H1 (cell line): ENCODE results near the gene IL1RAP. TPM values are rescaled to one million over a fixed set of nuclear protein-coding genes. Genes with fewer than 3 reads are reported as not detected.

Source experiments
- CTCF ChIA-PET: fragments of 300-600 bp; sonication (Branson Sonifier 250); formaldehyde crosslinking; loops from one replicate; lab custom pipeline; 2021; ENCODE audit not compliant: partially characterized antibody; lab: Charles Lee
- POLR2A ChIA-PET: fragments of 300-600 bp; sonication (Branson Sonifier 250); formaldehyde crosslinking; loops from one replicate; lab custom pipeline; 2021; ENCODE audit warnings: inconsistent platforms; ENCODE audit not compliant: partially characterized antibody; lab: Charles Lee
- DNase-seq, 2 experiments: peaks; one replicate each; pipeline versions ENCODE4 v3.0.0 to v3.0.0-alpha.2; 2010 to 2022; ENCODE audit warnings: low spot score in 2 of 2, low read depth in 1 of 2, mixed read lengths in 1 of 2
- FAIRE-seq: peaks from 2 replicates; lab custom pipeline; 2011; peaks lifted over from hg19 to GRCh38; lab: Jason Lieb, UNC
- H2AFZ ChIP-seq: 2 replicates; pipeline ENCODE4 v1.8.1; 2012; ENCODE audit warnings: low read length, inconsistent platforms
- H2AK5ac ChIP-seq: 2 replicates; pipeline ENCODE4 v1.6.1; 2013; ENCODE audit warnings: low read depth, low read length
- H2BK120ac ChIP-seq: replicated peaks from 2 replicates; pipeline ENCODE3; 2013; ENCODE audit warnings: low read depth, low read length, inconsistent platforms
- H2BK12ac ChIP-seq: 2 replicates; pipeline ENCODE4 v1.6.1; 2013; ENCODE audit warnings: low read depth, low read length
- H2BK15ac ChIP-seq: 2 replicates; pipeline ENCODE4 v1.6.1; 2013; ENCODE audit warnings: low read length
- H2BK20ac ChIP-seq: 2 replicates; pipeline ENCODE4 v1.6.1; 2013; ENCODE audit warnings: low read length
- H2BK5ac ChIP-seq: 2 replicates; pipeline ENCODE4 v1.6.1; 2013; ENCODE audit warnings: low read depth, low read length
- H3K14ac ChIP-seq: 2 replicates; pipeline ENCODE4 v1.6.1; 2013; ENCODE audit warnings: inconsistent platforms; ENCODE audit not compliant: insufficient read length
- H3K18ac ChIP-seq: 2 replicates; pipeline ENCODE4 v1.6.1; 2013; ENCODE audit warnings: low read length; ENCODE audit errors: extremely low read depth
- H3K23ac ChIP-seq: 2 replicates; pipeline ENCODE4 v1.6.1; 2013; ENCODE audit warnings: inconsistent platforms; ENCODE audit not compliant: insufficient read length
- H3K23me2 ChIP-seq: 2 replicates; pipeline ENCODE4 v1.6.1; 2013; ENCODE audit warnings: low read depth, low read length
- H3K27ac ChIP-seq: 2 replicates; pipeline ENCODE4 v1.6.1; 2011; ENCODE audit warnings: low read depth, low read length, inconsistent platforms
- H3K27me3 ChIP-seq, 4 experiments: replicated peaks in 1 of 4; 1 replicate in 1 of 4; 2 replicates in 3 of 4; pipeline versions ENCODE4 v1.6.1 to v1.8.1; 2011 to 2013; ENCODE audit warnings: low read length in 3 of 4, mild to moderate bottlenecking in 3 of 4, inconsistent platforms in 2 of 4, mixed read lengths in 2 of 4, moderate library complexity in 1 of 4; ENCODE audit not compliant: control insufficient read depth in 3 of 4, insufficient read depth in 3 of 4; ENCODE audit errors: extremely low read depth in 1 of 4
- H3K36me3 ChIP-seq, 4 experiments: 2 replicates each; pipeline versions ENCODE4 v1.6.1 to v1.8.1; 2011 to 2013; ENCODE audit warnings: mild to moderate bottlenecking in 4 of 4, low read length in 3 of 4, moderate library complexity in 2 of 4, control low read depth in 1 of 4, inconsistent platforms in 1 of 4; ENCODE audit not compliant: insufficient read depth in 4 of 4, control insufficient read depth in 2 of 4
- H3K4ac ChIP-seq: replicated peaks from 2 replicates; pipeline ENCODE3; 2013; ENCODE audit warnings: low read length, low read depth, mixed read lengths, inconsistent platforms; ENCODE audit not compliant: insufficient read length
- H3K4me1 ChIP-seq, 4 experiments: replicated peaks in 1 of 4; 1 replicate in 1 of 4; 2 replicates in 3 of 4; pipeline versions ENCODE4 v1.6.1 to v1.8.1; 2011 to 2013; ENCODE audit warnings: low read length in 3 of 4, inconsistent platforms in 2 of 4, mixed read lengths in 1 of 4; ENCODE audit not compliant: insufficient read depth in 4 of 4, control insufficient read depth in 3 of 4
- H3K4me2 ChIP-seq, 2 experiments: 2 replicates each; pipeline versions ENCODE4 v1.6.1 to v1.8.1; 2011 to 2013; ENCODE audit warnings: low read depth in 2 of 2, low read length in 2 of 2, control low read depth in 1 of 2, inconsistent platforms in 1 of 2, mild to moderate bottlenecking in 1 of 2; ENCODE audit not compliant: insufficient read depth in 1 of 2
- H3K4me3 ChIP-seq, 4 experiments: fragments of 200-600, 300-600 bp in 1 of 4; sonication (generic), shearing (Covaris generic), sonication (Bioruptor Twin) in 1 of 4; 2 replicates each; pipeline versions ENCODE4 v1.5.1 to v1.8.1; 2011 to 2016; ENCODE audit warnings: low read length in 4 of 4, low read depth in 3 of 4, control low read depth in 2 of 4, inconsistent platforms in 2 of 4, mild to moderate bottlenecking in 2 of 4, mixed read lengths in 1 of 4, moderate library complexity in 1 of 4; ENCODE audit not compliant: insufficient read depth in 2 of 4; ENCODE audit errors: extremely low read depth in 1 of 4
- H3K56ac ChIP-seq: replicated peaks from 2 replicates; pipeline ENCODE3; 2013; ENCODE audit warnings: low read depth, mild to moderate bottlenecking, mixed read lengths, low read length, inconsistent platforms; ENCODE audit not compliant: insufficient read length
- H3K79me1 ChIP-seq: 2 replicates; pipeline ENCODE4 v1.6.1; 2013; ENCODE audit warnings: low read depth, low read length, control low read depth
- H3K79me2 ChIP-seq, 2 experiments: 2 replicates each; pipeline versions ENCODE4 v1.6.1 to v1.8.1; 2012 to 2013; ENCODE audit warnings: low read length in 2 of 2, mild to moderate bottlenecking in 2 of 2, inconsistent platforms in 1 of 2; ENCODE audit not compliant: insufficient read depth in 2 of 2, control insufficient read depth in 1 of 2
- H3K9ac ChIP-seq, 4 experiments: replicated peaks in 1 of 4; 1 replicate in 1 of 4; 2 replicates in 3 of 4; pipeline versions ENCODE4 v1.6.1 to v1.8.1; 2011 to 2013; ENCODE audit warnings: low read depth in 3 of 4, low read length in 3 of 4, control low read depth in 2 of 4, mild to moderate bottlenecking in 2 of 4, moderate library complexity in 2 of 4, inconsistent platforms in 1 of 4; ENCODE audit errors: extremely low read depth in 1 of 4
- H3K9me3 ChIP-seq, 2 experiments: 2 replicates each; pipeline versions ENCODE4 v1.6.1 to v1.8.1; 2012 to 2013; ENCODE audit warnings: mild to moderate bottlenecking in 2 of 2, moderate library complexity in 2 of 2, control low read depth in 1 of 2, inconsistent platforms in 1 of 2, low read depth in 1 of 2, low read length in 1 of 2, mixed read lengths in 1 of 2; ENCODE audit not compliant: insufficient read depth in 2 of 2
- H4K20me1 ChIP-seq, 2 experiments: replicated peaks in 1 of 2; 2 replicates each; pipeline versions ENCODE3 to v1.8.1; 2011 to 2013; ENCODE audit warnings: inconsistent platforms in 2 of 2, low read length in 2 of 2, mild to moderate bottlenecking in 1 of 2; ENCODE audit not compliant: insufficient read depth in 2 of 2, control insufficient read depth in 1 of 2
- H4K5ac ChIP-seq: 2 replicates; pipeline ENCODE4 v1.6.1; 2013; ENCODE audit warnings: low read length, low read depth, mixed read lengths, inconsistent platforms; ENCODE audit not compliant: insufficient read length
- H4K8ac ChIP-seq: 2 replicates; pipeline ENCODE4 v1.8.0; 2013; ENCODE audit warnings: mild to moderate bottlenecking, moderate library complexity, low read length, inconsistent platforms; ENCODE audit not compliant: insufficient read depth; ENCODE audit errors: extremely low read depth
- H4K91ac ChIP-seq: replicated peaks from 2 replicates; pipeline ENCODE3; 2013; ENCODE audit warnings: low read length, mixed read lengths, inconsistent platforms; ENCODE audit not compliant: insufficient read length
- ASH2L ChIP-seq: fragments of 200-600, 300-600 bp; sonication (generic); IDR thresholded peaks from one replicate; pipeline ENCODE4 v1.7.1; 2017; ENCODE audit warnings: low read length
- BCL11A ChIP-seq, 2 experiments: IDR thresholded peaks; one replicate each; pipeline ENCODE4 v1.6.1; 2011; ENCODE audit warnings: low read depth in 2 of 2, low read length in 2 of 2, mild to moderate bottlenecking in 2 of 2
- CBX5 ChIP-seq: fragments of 300-800, 300-1000 bp; sonication (generic); IDR thresholded peaks from 2 replicates; pipeline ENCODE4 v1.7.1; 2016; ENCODE audit warnings: antibody characterized with exemption, low read length, low read depth
- CHD1 ChIP-seq: IDR thresholded peaks from 2 replicates; pipeline ENCODE4 v1.6.1; 2012; ENCODE audit warnings: low read depth, low read length, improper control_type of control experiment
- CHD2 ChIP-seq: IDR thresholded peaks from 2 replicates; pipeline ENCODE4 v1.6.1; 2012; ENCODE audit warnings: low read length, improper control_type of control experiment
- EZH2 ChIP-seq: fragments of 200-600 bp; sonication (generic); IDR thresholded peaks from 2 replicates; pipeline ENCODE4 v1.7.1; 2012; ENCODE audit warnings: low read depth, mild to moderate bottlenecking, moderate library complexity, low read length, inconsistent platforms; ENCODE audit not compliant: severe bottlenecking
- KDM4A ChIP-seq: IDR thresholded peaks from one replicate; pipeline ENCODE4 v1.7.1; 2012; ENCODE audit warnings: low read depth, mild to moderate bottlenecking, moderate library complexity, low read length, inconsistent platforms; ENCODE audit not compliant: severe bottlenecking
- POU5F1 ChIP-seq: IDR thresholded peaks from 2 replicates; pipeline ENCODE4 v1.6.1; 2011; ENCODE audit warnings: low read depth, mild to moderate bottlenecking, low read length, moderate library complexity
- RNF2 ChIP-seq: fragments of 200-900, 300-1000 bp; sonication (generic); IDR thresholded peaks from 2 replicates; pipeline ENCODE4 v1.7.1; 2016; ENCODE audit warnings: borderline replicate concordance, low read depth, mild to moderate bottlenecking, antibody characterized with exemption, low read length; ENCODE audit not compliant: poor library complexity, severe bottlenecking; ENCODE audit errors: missing control alignments
- RXRA ChIP-seq: IDR thresholded peaks from 2 replicates; pipeline ENCODE4 v1.6.1; 2011; ENCODE audit warnings: low read depth, mild to moderate bottlenecking, low read length, moderate library complexity; ENCODE audit not compliant: insufficient read depth
- SIN3A ChIP-seq, 2 experiments: IDR thresholded peaks in 1 of 2; conservative IDR thresholded peaks in 1 of 2; 2 replicates each; pipeline ENCODE4 v1.6.1; 2011 to 2012; ENCODE audit warnings: low read length in 2 of 2, improper control_type of control experiment in 1 of 2, low read depth in 1 of 2, mild to moderate bottlenecking in 1 of 2
- SRF ChIP-seq: IDR thresholded peaks from 2 replicates; pipeline ENCODE4 v1.6.1; 2011; ENCODE audit warnings: mild to moderate bottlenecking, low read depth, low read length, moderate library complexity
- YY1 ChIP-seq: IDR thresholded peaks from 2 replicates; pipeline ENCODE4 v1.6.1; 2011; ENCODE audit warnings: low read depth, mild to moderate bottlenecking, low read length
- ZNF274 ChIP-seq: IDR thresholded peaks from 2 replicates; pipeline ENCODE4 v1.7.0; 2012; ENCODE audit warnings: low read length, borderline replicate concordance; ENCODE audit errors: extremely low read depth
- WGBS, 2 experiments: shearing (Covaris generic) in 1 of 2; methylation state at CpG; one replicate each; pipeline versions ENCODE4 v1.1.6 to v1.1.7; 2013 to 2015; ENCODE audit warnings: low lambda C conversion rate in 2 of 2, mixed read lengths in 2 of 2, inconsistent platforms in 1 of 2, low coverage in 1 of 2, missing lambda C conversion rate in 1 of 2; ENCODE audit not compliant: insufficient replicate concordance in 2 of 2, insufficient coverage in 1 of 2, insufficient read length in 1 of 2; ENCODE audit errors: extremely low coverage in 1 of 2, missing lambda C conversion rate in 1 of 2; 5-methylcytosine and 5-hydroxymethylcytosine counted together
- polyA plus RNA-seq, 7 experiments: library from polyadenylated mRNA; depleted of rRNA in 3 of 7; stranded (reverse) in 5 of 7; unstranded in 2 of 7; fragments of >200 nt in 5 of 7; fragments of 200-250 nt in 2 of 7; gene quantifications; 1 replicate in 5 of 7; 2 replicates in 1 of 7; 4 replicates in 1 of 7; pipeline versions ENCODE4 v1.2.1 to v1.2.3, GENCODE V29; 2011 to 2013; ENCODE audit warnings: missing spikeins in 2 of 7, mixed read lengths in 2 of 7
- total RNA-seq: library from RNA; stranded (reverse); fragmentation: NEBNext Ultra II Directional; extraction: Animal tissue kit (Norgen Biotek cat#: 25700); gene quantifications from 2 replicates; pipeline ENCODE4 v1.2.1, GENCODE V29; 2021

Gene IL1RAP
- total and polyA plus RNA-seq, 2 of the 8 experiments (the other 6 are each of a cell fraction or from before 2014, with no cell fraction given): 2.4 to 3.9 TPM

DNA sequence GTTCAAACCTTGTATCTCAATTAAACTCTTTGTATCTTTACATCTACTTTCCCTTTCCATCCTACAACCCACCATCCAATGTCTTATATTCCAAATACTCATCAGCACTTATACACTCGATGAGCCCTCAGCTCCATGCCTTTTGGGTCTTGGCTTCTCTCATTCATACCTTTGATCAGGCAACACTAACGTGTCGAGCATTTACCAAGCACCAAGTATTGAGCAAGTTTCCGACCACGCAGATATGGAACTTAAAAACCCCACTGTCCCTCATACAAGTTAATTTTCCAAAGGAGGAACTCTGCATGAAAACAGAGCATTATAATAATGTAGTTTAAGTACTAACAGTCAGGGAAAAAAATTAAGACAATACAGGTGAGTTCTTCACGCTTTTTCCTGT, 102.8 kb downstream of the IL1RAP start:
- Histone ChIP-seq H4K20me1 (no peaks in the 10 kb centered on the region), H2AFZ (no peak overlapping the region), H3K4me3 (no peak overlapping the region), H3K9me3 (no peaks in the 10 kb centered on the region), H2AK5ac (no peak overlapping the region), H3K14ac (no peak overlapping the region), H3K4ac (no peak overlapping the region), H3K27me3 (no peaks in the 10 kb centered on the region), H2BK20ac (no peak overlapping the region), H3K18ac (no peak overlapping the region), H3K23me2 (no peaks in the 10 kb centered on the region), H2BK12ac (no peak overlapping the region), H3K79me2 (no peaks in the 10 kb centered on the region), H2BK120ac (no peak overlapping the region), H3K4me1 (no peaks in the 10 kb centered on the region), H2BK15ac (no peak overlapping the region), H4K91ac (no peak overlapping the region), H3K9ac (no peak overlapping the region), H3K36me3 (no peaks in the 10 kb centered on the region), H3K27ac (no peak overlapping the region), H3K56ac (no peak overlapping the region), H3K79me1 (no peaks in the 10 kb centered on the region), H3K23ac (no peak overlapping the region), H3K4me2 (no peak overlapping the region), H4K5ac (no peak overlapping the region), H4K8ac (no peak overlapping the region), H2BK5ac (no peak overlapping the region)
- no peak for DNase-seq
- no peak for FAIRE-seq
- TF ChIP-seq CHD1 (no peak), RNF2 (no peak), CBX5 (no peak), POU5F1 (no peak), ZNF274 (no peak), RXRA (no peak), CHD2 (no peak), KDM4A (no peak), YY1 (no peak), ASH2L (no peak), SRF (no peak), BCL11A (IDR thresholded peaks at IDR 0.05; ENCODE audit: low read depth in 2 of 2, low read length in 2 of 2) (no peak), EZH2 (no peak), SIN3A (conservative IDR thresholded peaks at IDR 0.05 in 1 of 2, IDR thresholded peaks at IDR 0.05 in 1 of 2; ENCODE audit: low read depth in 1 of 2, low read length in 2 of 2) (no peak)
- CTCF ChIA-PET: interaction anchor here (0.6 kb wide), 1 partner anchor 9 kb away, joined by 3 read pairs; no protein-coding TSS in a partner anchor
- 75% methylated on average over 6 of the region's 6 CpGs; no CpG with 5 or more reads in 1 of the 2 experiments for WGBS, 2 experiments
- POLR2A ChIA-PET: no interaction called here
